ENCODE measurements around the gene HS1BP3. TPM values are rescaled to one million over a fixed set of nuclear protein-coding genes. Genes with fewer than 3 reads are reported as not detected.

HS1BP3 gene
- total and polyA plus RNA-seq, 8 donors, result 13.8 to 105 (median 23.3) TPM

DNA sequence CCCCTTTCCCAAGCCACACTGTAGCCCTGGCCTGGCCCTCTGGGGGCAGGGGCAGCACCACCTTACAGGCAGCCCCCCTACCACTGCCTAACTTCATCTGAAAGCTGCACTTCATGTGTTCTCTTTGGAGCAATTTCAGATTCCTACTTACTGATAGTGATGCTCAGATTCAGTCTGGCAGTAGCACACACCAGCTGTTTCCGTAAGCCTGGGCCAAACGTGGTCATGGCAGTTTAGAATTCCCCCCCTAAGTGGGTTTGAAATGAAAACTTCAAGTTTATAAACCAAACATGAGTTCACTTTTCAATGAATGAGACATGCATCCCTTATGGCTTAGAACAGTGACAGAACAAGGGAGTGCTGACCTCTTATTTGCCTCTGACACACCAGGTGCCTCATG lies 45.5 kb upstream of the HS1BP3 start:
- Histone ChIP-seq H3K27me3 (no peaks in the 10 kb centered on the region), H3K27ac (no peak overlapping the region), H3K36me3 (peaks cover 0 to 43% (median 22%) of the 10 kb centered on the region in 4 donors), H3K4me3 (no peak overlapping the region), H3K4me1 (peaks cover 0 to 10% (median 2%) of the 10 kb centered on the region in 4 donors), H3K9me3 (no peaks in the 10 kb centered on the region)
- whole genome bisulfite sequencing, 5 donors, result 77 to 88% (median 84%) methylated on average over 2 of the region's 2 CpGs
- intact Hi-C loops (cut with DNase I; ENCODE audit: low total_unique reads), result no loop called here
- TF ChIP-seq CTCF (IDR thresholded peaks at IDR 0.05) (no peak), POLR2A (IDR thresholded peaks at IDR 0.05) (no peak), POLR2AphosphoS5 (IDR thresholded peaks at IDR 0.05) (no peak), EP300 (IDR thresholded peaks at IDR 0.05) (no peak)
- no peak for DNase-seq

DNA sequence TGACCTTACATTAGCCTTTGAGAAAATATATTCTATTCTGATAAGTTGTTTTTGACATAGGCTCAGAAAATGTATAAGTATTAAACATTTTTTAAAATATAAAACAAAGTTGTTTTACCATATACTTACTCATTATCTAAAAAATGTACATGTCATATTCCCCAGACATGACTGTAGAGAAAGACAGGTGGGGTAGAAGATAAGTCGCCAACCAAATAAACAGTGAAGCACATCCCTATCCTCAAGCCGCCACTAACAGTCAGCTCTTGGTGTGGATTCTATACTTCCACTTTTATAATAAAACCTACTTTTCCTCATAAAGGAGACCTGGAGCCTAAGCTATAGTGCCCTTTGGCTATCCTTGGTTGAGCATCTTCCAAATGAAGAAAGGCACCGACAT lies 42.4 kb upstream of the HS1BP3 start:
- WGBS, 5 donors, result 94 to 97% (median 95%) methylated on average over 3 of the region's 3 CpGs
- H3K36me3 ChIP-seq, result peaks cover 0 to 34% (median 16%) of the 10 kb centered on the region in 4 donors
- TF ChIP-seq POLR2AphosphoS5 (IDR thresholded peaks at IDR 0.05) (no peak), POLR2A (IDR thresholded peaks at IDR 0.05) (no peak), CTCF (IDR thresholded peaks at IDR 0.05) (no peak), EP300 (IDR thresholded peaks at IDR 0.05) (no peak)
- H3K4me3 ChIP-seq, result no peak overlapping the region
- DNase-seq, result no peak
- H3K27me3 ChIP-seq, result no peaks in the 10 kb centered on the region
- no peaks in the 10 kb centered on the region for H3K9me3 ChIP-seq
- H3K4me1 ChIP-seq, result peaks cover 0 to 17% (median 4%) of the 10 kb centered on the region in 4 donors
- intact Hi-C loops (cut with DNase I; ENCODE audit: low total_unique reads), result no loop called here
- no peak overlapping the region for H3K27ac ChIP-seq

GRCh38 chr2:20692081-20692480 lies 41.2 kb upstream of the HS1BP3 start:
- Histone ChIP-seq H3K27ac (no peak overlapping the region), H3K4me1 (peaks cover 0 to 17% (median 4%) of the 10 kb centered on the region in 4 donors), H3K36me3 (peaks cover under 1 to 43% (median 20%) of the 10 kb centered on the region in 4 donors), H3K4me3 (no peak overlapping the region), H3K27me3 (no peaks in the 10 kb centered on the region), H3K9me3 (no peaks in the 10 kb centered on the region)
- DNase-seq, result no peak
- TF ChIP-seq EP300 (IDR thresholded peaks at IDR 0.05) (no peak), CTCF (IDR thresholded peaks at IDR 0.05) (no peak), POLR2A (IDR thresholded peaks at IDR 0.05) (no peak), POLR2AphosphoS5 (IDR thresholded peaks at IDR 0.05) (no peak)
- WGBS, 5 donors, result 91 to 96% (median 94%) methylated on average over 2 of the region's 2 CpGs
- intact Hi-C loops (cut with DNase I; ENCODE audit: low total_unique reads), result no loop called here

- intact Hi-C loops (cut with DNase I; ENCODE audit: low total_unique reads), result no loop called here
- no peak for DNase-seq
- H3K36me3 ChIP-seq, result peaks cover 7 to 47% (median 24%) of the 10 kb centered on the region in 4 donors
- H3K27me3 ChIP-seq, result no peaks in the 10 kb centered on the region
- no peak overlapping the region for H3K4me3 ChIP-seq
- H3K4me1 ChIP-seq, result peaks cover 0 to 17% (median 4%) of the 10 kb centered on the region in 4 donors
- TF ChIP-seq POLR2AphosphoS5 (IDR thresholded peaks at IDR 0.05) (no peak), POLR2A (IDR thresholded peaks at IDR 0.05) (no peak), EP300 (IDR thresholded peaks at IDR 0.05) (no peak), CTCF (IDR thresholded peaks at IDR 0.05) (no peak)
- no peak overlapping the region for H3K27ac ChIP-seq
- 61 to 78% (median 69%) methylated on average over 6 of the region's 6 CpGs for WGBS, 5 donors
- no peaks in the 10 kb centered on the region for H3K9me3 ChIP-seq
These were observed 40.3 kb upstream of the HS1BP3 start for GRCh38 chr2:20691076-20691734.
